Lung (tissue), 12 donors: Measurements from ENCODE around the gene PNKD. TPM values are rescaled to one million over a fixed set of nuclear protein-coding genes. Genes with fewer than 3 reads are reported as not detected.

Source experiments
- ATAC-seq: fragments of 200-7000 bp; cut with Tn5 transposase; one replicate; pipeline ENCODE4 v1.9.1; 2020; ENCODE audit warnings: moderate number of reproducible peaks; ENCODE audit not compliant: insufficient read depth, low FRiP score
- DNase-seq, 3 donors: peaks; one replicate each; pipeline ENCODE4 v3.0.0-alpha.2; 2013 to 2017
- H3K27ac ChIP-seq, 2 donors: one replicate each; pipeline ENCODE4 v1.5.1; 2013; ENCODE audit warnings: mild to moderate bottlenecking in 2 of 2, moderate library complexity in 2 of 2, control low read depth in 1 of 2, inconsistent platforms in 1 of 2, low read depth in 1 of 2, low read length in 1 of 2
- H3K27me3 ChIP-seq, 3 donors: one replicate each; pipeline ENCODE4 v1.5.1; 2013; ENCODE audit warnings: low read length in 2 of 3; ENCODE audit not compliant: control insufficient read depth in 3 of 3, insufficient read depth in 3 of 3
- H3K36me3 ChIP-seq, 4 donors: one replicate each; pipeline ENCODE4 v1.5.1; 2013; ENCODE audit warnings: low read length in 4 of 4, mild to moderate bottlenecking in 1 of 4, moderate library complexity in 1 of 4; ENCODE audit not compliant: control insufficient read depth in 4 of 4, insufficient read depth in 4 of 4
- H3K4me1 ChIP-seq, 5 donors: one replicate each; pipeline ENCODE4 v1.5.1; 2013; ENCODE audit warnings: low read length in 5 of 5, mild to moderate bottlenecking in 2 of 5, moderate library complexity in 1 of 5; ENCODE audit not compliant: control insufficient read depth in 5 of 5, insufficient read depth in 5 of 5
- H3K4me3 ChIP-seq: one replicate; pipeline ENCODE4 v1.5.1; 2013; ENCODE audit warnings: mild to moderate bottlenecking, control low read depth, moderate library complexity
- H3K9ac ChIP-seq, 2 donors: one replicate each; pipeline ENCODE4 v1.5.1; 2013; ENCODE audit warnings: low read length in 2 of 2, control low read depth in 1 of 2; ENCODE audit not compliant: insufficient read depth in 1 of 2
- H3K9me3 ChIP-seq, 4 donors: one replicate each; pipeline ENCODE4 v1.5.1; 2013; ENCODE audit warnings: low read length in 3 of 4, mild to moderate bottlenecking in 1 of 4, moderate library complexity in 1 of 4; ENCODE audit not compliant: control insufficient read depth in 4 of 4, insufficient read depth in 3 of 4
- CTCF ChIP-seq: IDR thresholded peaks from 2 replicates; pipeline ENCODE4 v1.5.1; 2012; ENCODE audit warnings: mild to moderate bottlenecking; ENCODE audit errors: control extremely low read depth, extremely low read depth
- WGBS, 2 donors: extraction: QIAGEN DNeasy Blood & Tissue Kit; methylation state at CpG; one replicate each; pipeline ENCODE4 v1.1.7; 2013; 5-methylcytosine and 5-hydroxymethylcytosine counted together
- polyA plus RNA-seq, 2 donors: library from polyadenylated mRNA; stranded (reverse); fragments of 200-250 nt; gene quantifications; one replicate each; pipeline ENCODE4 v1.2.1, GENCODE V29; 2013
- total RNA-seq, 2 donors: library from RNA; depleted of rRNA in 1 of 2; stranded (reverse); fragments of >200 nt in 1 of 2; gene quantifications; one replicate each; pipeline ENCODE4 v1.2.1, GENCODE V29; 2014 to 2021
- donor health status: control.
- donor health status: control.
- donor health status: Bipolar disorder and iron deficiency.
- donor health status: healthy.
- donor health status: DM: yes; HTN: yes; CAD: no.

The PNKD gene
- total and polyA plus RNA-seq, 4 donors: 83.8 to 137 (median 114) TPM

GRCh38 chr2:218389333-218390150 is 119.2 kb downstream of the PNKD start:
- H3K4me1 ChIP-seq: peaks cover 0 to 6% (median 3%) of the 10 kb centered on the region in 5 donors

GRCh38 chr2:218391202-218391601 is 120.9 kb downstream of the PNKD start:
- DNase-seq (no peak), ATAC-seq (no peak)
- 93 to 94% methylated on average over 22 to 23 of the region's 23 CpGs for WGBS, 2 donors
- Histone ChIP-seq H3K9ac (no peak overlapping the region), H3K4me1 (peaks cover 0 to 11% (median 3%) of the 10 kb centered on the region in 5 donors), H3K36me3 (no peaks in the 10 kb centered on the region), H3K27ac (no peak overlapping the region), H3K27me3 (no peaks in the 10 kb centered on the region), H3K9me3 (no peaks in the 10 kb centered on the region), H3K4me3 (no peak overlapping the region)
- no peak for TF ChIP-seq CTCF

More at GRCh38 chr2:218389333-218390150, 119.2 kb downstream of the PNKD start:
- Histone ChIP-seq H3K4me3 (no peak overlapping the region), H3K9ac (no peak overlapping the region), H3K36me3 (no peaks in the 10 kb centered on the region), H3K9me3 (no peaks in the 10 kb centered on the region), H3K27ac (peak overlapping the region in 1 of 2 donors; percentile 17), H3K27me3 (no peaks in the 10 kb centered on the region)
- 91 to 93% methylated on average over 17 of the region's 17 CpGs for WGBS, 2 donors
- no peak for TF ChIP-seq CTCF
- ATAC-seq (no peak), DNase-seq (no peak)

GRCh38 chr2:218392459-218392858 is 122.1 kb downstream of the PNKD start:
- Histone ChIP-seq H3K9ac (no peak overlapping the region), H3K9me3 (no peaks in the 10 kb centered on the region), H3K27ac (no peak overlapping the region), H3K27me3 (no peaks in the 10 kb centered on the region), H3K4me3 (no peak overlapping the region), H3K4me1 (peaks cover 0 to 15% (median 5%) of the 10 kb centered on the region in 5 donors), H3K36me3 (no peaks in the 10 kb centered on the region)
- no peak for DNase-seq
- TF ChIP-seq CTCF: no peak
- no peak for ATAC-seq
- 95% methylated on average over 5 of the region's 5 CpGs for WGBS, 2 donors
